Measurements from ENCODE around the gene ICE1.

GRCh38 chr5:5377780-5378179, 44.7 kb upstream of the ICE1 start:
- no peak for TF ChIP-seq CTCF (IDR thresholded peaks at IDR 0.05; ENCODE audit: low read depth, low read length, missing input control)
- TF ChIP-seq MAX (IDR thresholded peaks at IDR 0.05): no peak
- TF ChIP-seq TAF1 (conservative IDR thresholded peaks at IDR 0.05): no peak
- TF ChIP-seq RAD21 (IDR thresholded peaks at IDR 0.05): no peak
- no peak for TF ChIP-seq GABPA (IDR thresholded peaks at IDR 0.05 in 1 of 2, conservative IDR thresholded peaks at IDR 0.05 in 1 of 2)
- TF ChIP-seq ZBTB33 (IDR thresholded peaks at IDR 0.05): no peak
- no peak for TF ChIP-seq SP1 (IDR thresholded peaks at IDR 0.05)
- TF ChIP-seq ATF3 (IDR thresholded peaks at IDR 0.05): no peak
- no peak for TF ChIP-seq FOXA1 (IDR thresholded peaks at IDR 0.05)
- TF ChIP-seq REST (IDR thresholded peaks at IDR 0.05): no peak
- no peak for TF ChIP-seq HNF4A (conservative IDR thresholded peaks at IDR 0.05)
- TF ChIP-seq JUND (IDR thresholded peaks at IDR 0.05): no peak
- TF ChIP-seq RXRA (IDR thresholded peaks at IDR 0.05): no peak
- no peak for TF ChIP-seq EGR1 (IDR thresholded peaks at IDR 0.05; ENCODE audit: low read depth in 2 of 2)
